WTC11 (cell line): ENCODE data around the gene HDLBP.

Source experiments
- ETV6 ChIP-seq: sonication (generic); formaldehyde crosslinking; IDR thresholded peaks from 2 replicates; pipeline ENCODE4 v1.8.1; 2022; ENCODE audit warnings: mild to moderate bottlenecking, missing genetic modification reagents
- FOXJ3 ChIP-seq: sonication (generic); formaldehyde crosslinking; IDR thresholded peaks from 2 replicates; pipeline ENCODE4 v1.9.0; 2021; ENCODE audit warnings: missing genetic modification reagents, mild to moderate bottlenecking, borderline replicate concordance
- PRRX2 ChIP-seq: fragments of 250-450 bp; sonication (Bioruptor Pico); IDR thresholded peaks from 2 replicates; pipeline ENCODE4 v1.8.0; 2021; ENCODE audit warnings: mild to moderate bottlenecking
- TF ChIP-seq, protein P1 (sequence below): sonication (generic); formaldehyde crosslinking; IDR thresholded peaks from 2 replicates; pipeline ENCODE4 v1.8.1; 2023; ENCODE audit warnings: mild to moderate bottlenecking, missing genetic modification reagents, moderate library complexity
- TF ChIP-seq, protein P2 (sequence below): fragments of 200-600 bp; IDR thresholded peaks from 2 replicates; pipeline ENCODE4 v1.8.0; 2022; ENCODE audit warnings: antibody characterized with exemption
- TF ChIP-seq, protein P3 (sequence below): sonication (generic); formaldehyde crosslinking; IDR thresholded peaks from 2 replicates; pipeline ENCODE4 v1.8.0; 2023; ENCODE audit warnings: mild to moderate bottlenecking, missing genetic modification reagents
- TF ChIP-seq, protein P4 (sequence below): sonication (generic); formaldehyde crosslinking; IDR thresholded peaks from 2 replicates; pipeline ENCODE4 v1.8.0; 2022; ENCODE audit warnings: missing genetic modification reagents

DNA sequence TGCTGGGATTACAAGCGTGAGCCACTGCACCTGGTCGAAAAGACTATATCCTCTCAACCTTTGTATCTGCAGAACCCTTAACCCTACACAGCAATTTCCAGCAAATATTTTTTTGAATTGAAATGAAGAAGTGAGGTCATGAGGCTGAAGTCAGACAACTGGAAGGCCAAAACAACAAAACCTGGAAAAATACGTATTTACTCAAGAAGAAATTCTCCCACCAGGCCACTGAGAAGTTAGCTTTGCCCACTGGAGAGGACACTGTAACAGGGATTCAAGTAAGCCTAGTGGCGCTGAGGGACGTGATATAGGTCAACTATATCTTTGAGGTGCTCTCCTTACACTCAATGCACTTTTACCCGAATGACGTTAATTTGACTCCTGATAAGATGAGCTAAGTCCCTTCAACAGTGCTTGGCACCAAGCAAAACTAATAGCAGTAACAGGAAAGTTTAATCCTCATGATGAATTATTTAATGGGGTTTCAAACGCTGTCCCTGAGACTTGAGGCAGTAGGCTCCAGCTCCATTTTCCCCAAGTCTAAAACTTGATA is 1.9 kb downstream of the HDLBP start:
- TF ChIP-seq FOXJ3 (CRISPR knock-in tag) (no peak), ETV6 (CRISPR knock-in tag) (no peak), PRRX2 (no peak)
- TF ChIP-seq, protein P1, sequence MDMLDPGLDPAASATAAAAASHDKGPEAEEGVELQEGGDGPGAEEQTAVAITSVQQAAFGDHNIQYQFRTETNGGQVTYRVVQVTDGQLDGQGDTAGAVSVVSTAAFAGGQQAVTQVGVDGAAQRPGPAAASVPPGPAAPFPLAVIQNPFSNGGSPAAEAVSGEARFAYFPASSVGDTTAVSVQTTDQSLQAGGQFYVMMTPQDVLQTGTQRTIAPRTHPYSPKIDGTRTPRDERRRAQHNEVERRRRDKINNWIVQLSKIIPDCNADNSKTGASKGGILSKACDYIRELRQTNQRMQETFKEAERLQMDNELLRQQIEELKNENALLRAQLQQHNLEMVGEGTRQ (CRISPR knock-in tag): no peak
- TF ChIP-seq, protein P2, sequence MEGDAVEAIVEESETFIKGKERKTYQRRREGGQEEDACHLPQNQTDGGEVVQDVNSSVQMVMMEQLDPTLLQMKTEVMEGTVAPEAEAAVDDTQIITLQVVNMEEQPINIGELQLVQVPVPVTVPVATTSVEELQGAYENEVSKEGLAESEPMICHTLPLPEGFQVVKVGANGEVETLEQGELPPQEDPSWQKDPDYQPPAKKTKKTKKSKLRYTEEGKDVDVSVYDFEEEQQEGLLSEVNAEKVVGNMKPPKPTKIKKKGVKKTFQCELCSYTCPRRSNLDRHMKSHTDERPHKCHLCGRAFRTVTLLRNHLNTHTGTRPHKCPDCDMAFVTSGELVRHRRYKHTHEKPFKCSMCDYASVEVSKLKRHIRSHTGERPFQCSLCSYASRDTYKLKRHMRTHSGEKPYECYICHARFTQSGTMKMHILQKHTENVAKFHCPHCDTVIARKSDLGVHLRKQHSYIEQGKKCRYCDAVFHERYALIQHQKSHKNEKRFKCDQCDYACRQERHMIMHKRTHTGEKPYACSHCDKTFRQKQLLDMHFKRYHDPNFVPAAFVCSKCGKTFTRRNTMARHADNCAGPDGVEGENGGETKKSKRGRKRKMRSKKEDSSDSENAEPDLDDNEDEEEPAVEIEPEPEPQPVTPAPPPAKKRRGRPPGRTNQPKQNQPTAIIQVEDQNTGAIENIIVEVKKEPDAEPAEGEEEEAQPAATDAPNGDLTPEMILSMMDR: no peak
- TF ChIP-seq, protein P3, sequence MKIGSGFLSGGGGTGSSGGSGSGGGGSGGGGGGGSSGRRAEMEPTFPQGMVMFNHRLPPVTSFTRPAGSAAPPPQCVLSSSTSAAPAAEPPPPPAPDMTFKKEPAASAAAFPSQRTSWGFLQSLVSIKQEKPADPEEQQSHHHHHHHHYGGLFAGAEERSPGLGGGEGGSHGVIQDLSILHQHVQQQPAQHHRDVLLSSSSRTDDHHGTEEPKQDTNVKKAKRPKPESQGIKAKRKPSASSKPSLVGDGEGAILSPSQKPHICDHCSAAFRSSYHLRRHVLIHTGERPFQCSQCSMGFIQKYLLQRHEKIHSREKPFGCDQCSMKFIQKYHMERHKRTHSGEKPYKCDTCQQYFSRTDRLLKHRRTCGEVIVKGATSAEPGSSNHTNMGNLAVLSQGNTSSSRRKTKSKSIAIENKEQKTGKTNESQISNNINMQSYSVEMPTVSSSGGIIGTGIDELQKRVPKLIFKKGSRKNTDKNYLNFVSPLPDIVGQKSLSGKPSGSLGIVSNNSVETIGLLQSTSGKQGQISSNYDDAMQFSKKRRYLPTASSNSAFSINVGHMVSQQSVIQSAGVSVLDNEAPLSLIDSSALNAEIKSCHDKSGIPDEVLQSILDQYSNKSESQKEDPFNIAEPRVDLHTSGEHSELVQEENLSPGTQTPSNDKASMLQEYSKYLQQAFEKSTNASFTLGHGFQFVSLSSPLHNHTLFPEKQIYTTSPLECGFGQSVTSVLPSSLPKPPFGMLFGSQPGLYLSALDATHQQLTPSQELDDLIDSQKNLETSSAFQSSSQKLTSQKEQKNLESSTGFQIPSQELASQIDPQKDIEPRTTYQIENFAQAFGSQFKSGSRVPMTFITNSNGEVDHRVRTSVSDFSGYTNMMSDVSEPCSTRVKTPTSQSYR: no peak
- TF ChIP-seq, protein P4, sequence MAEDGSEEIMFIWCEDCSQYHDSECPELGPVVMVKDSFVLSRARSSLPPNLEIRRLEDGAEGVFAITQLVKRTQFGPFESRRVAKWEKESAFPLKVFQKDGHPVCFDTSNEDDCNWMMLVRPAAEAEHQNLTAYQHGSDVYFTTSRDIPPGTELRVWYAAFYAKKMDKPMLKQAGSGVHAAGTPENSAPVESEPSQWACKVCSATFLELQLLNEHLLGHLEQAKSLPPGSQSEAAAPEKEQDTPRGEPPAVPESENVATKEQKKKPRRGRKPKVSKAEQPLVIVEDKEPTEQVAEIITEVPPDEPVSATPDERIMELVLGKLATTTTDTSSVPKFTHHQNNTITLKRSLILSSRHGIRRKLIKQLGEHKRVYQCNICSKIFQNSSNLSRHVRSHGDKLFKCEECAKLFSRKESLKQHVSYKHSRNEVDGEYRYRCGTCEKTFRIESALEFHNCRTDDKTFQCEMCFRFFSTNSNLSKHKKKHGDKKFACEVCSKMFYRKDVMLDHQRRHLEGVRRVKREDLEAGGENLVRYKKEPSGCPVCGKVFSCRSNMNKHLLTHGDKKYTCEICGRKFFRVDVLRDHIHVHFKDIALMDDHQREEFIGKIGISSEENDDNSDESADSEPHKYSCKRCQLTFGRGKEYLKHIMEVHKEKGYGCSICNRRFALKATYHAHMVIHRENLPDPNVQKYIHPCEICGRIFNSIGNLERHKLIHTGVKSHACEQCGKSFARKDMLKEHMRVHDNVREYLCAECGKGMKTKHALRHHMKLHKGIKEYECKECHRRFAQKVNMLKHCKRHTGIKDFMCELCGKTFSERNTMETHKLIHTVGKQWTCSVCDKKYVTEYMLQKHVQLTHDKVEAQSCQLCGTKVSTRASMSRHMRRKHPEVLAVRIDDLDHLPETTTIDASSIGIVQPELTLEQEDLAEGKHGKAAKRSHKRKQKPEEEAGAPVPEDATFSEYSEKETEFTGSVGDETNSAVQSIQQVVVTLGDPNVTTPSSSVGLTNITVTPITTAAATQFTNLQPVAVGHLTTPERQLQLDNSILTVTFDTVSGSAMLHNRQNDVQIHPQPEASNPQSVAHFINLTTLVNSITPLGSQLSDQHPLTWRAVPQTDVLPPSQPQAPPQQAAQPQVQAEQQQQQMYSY: no peak
